Measurements from ENCODE around the gene SNRPD3. TPM values are rescaled to one million over a fixed set of nuclear protein-coding genes. Genes with fewer than 3 reads are reported as not detected.
A peak's percentile ranks its signal among the peaks of the same experiment; 100 is the strongest.

Gene SNRPD3
- total and polyA plus RNA-seq, 8 donors = 75.6 to 153 (median 115) TPM

- Histone ChIP-seq H3K36me3 (peaks cover 52 to 88% (median 81%) of the 10 kb centered on the region in 4 donors), H3K27me3 (no peaks in the 10 kb centered on the region), H3K9me3 (no peaks in the 10 kb centered on the region), H3K4me1 (peaks cover 33 to 56% (median 50%) of the 10 kb centered on the region in 4 donors), H3K27ac (peak overlapping the region in 4 of 5 donors; percentile 16 to 74 (median 66)), H3K4me3 (no peak overlapping the region)
- WGBS, 5 donors = 57 to 73% (median 62%) methylated on average over 3 to 6 of the region's 6 CpGs
- intact Hi-C loops (cut with DNase I; ENCODE audit: low total_unique reads) = no loop called here
- DNase-seq = no peak
- no peak for TF ChIP-seq EP300 (IDR thresholded peaks at IDR 0.05)
- TF ChIP-seq, protein P1, sequence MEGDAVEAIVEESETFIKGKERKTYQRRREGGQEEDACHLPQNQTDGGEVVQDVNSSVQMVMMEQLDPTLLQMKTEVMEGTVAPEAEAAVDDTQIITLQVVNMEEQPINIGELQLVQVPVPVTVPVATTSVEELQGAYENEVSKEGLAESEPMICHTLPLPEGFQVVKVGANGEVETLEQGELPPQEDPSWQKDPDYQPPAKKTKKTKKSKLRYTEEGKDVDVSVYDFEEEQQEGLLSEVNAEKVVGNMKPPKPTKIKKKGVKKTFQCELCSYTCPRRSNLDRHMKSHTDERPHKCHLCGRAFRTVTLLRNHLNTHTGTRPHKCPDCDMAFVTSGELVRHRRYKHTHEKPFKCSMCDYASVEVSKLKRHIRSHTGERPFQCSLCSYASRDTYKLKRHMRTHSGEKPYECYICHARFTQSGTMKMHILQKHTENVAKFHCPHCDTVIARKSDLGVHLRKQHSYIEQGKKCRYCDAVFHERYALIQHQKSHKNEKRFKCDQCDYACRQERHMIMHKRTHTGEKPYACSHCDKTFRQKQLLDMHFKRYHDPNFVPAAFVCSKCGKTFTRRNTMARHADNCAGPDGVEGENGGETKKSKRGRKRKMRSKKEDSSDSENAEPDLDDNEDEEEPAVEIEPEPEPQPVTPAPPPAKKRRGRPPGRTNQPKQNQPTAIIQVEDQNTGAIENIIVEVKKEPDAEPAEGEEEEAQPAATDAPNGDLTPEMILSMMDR (IDR thresholded peaks at IDR 0.05) = no peak
- no peak for TF ChIP-seq POLR2AphosphoS5 (IDR thresholded peaks at IDR 0.05)
- TF ChIP-seq POLR2A (IDR thresholded peaks at IDR 0.05) = no peak
These were observed 13.9 kb upstream of the SNRPD3 start for GRCh38 chr22:24541681-24542515.

DNA sequence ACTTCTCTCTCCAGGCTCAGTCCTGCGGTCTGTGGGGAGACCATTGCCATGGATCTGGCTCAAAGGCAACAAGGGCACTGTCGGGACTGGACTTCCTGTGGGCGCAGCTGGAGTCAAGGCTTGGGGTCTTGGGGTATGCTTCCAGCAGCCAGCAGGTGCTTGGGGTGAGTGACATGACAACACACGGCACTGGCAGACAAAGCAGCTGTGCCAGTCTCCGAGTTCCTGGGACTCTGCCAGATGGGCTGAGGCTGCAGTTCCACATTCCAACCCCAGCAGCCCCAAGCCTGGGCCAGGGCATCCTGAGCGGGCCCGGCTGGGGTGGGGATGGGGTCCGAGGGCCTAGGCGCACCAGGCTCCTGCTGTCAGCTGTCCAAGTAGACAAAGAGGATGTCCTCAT lies 13.2 kb upstream of the SNRPD3 start:
- H3K9me3 ChIP-seq = no peaks in the 10 kb centered on the region
- peaks cover 59 to 91% (median 89%) of the 10 kb centered on the region in 4 donors for H3K36me3 ChIP-seq
- TF ChIP-seq POLR2AphosphoS5 (IDR thresholded peaks at IDR 0.05) (no peak), POLR2A (IDR thresholded peaks at IDR 0.05) (no peak), EP300 (IDR thresholded peaks at IDR 0.05) (no peak)
- TF ChIP-seq, protein P1 (IDR thresholded peaks at IDR 0.05) = no peak
- WGBS, 5 donors = 29 to 51% (median 40%) methylated on average over 8 to 9 of the region's 9 CpGs; no CpG with 5 or more reads in 1 of the 5 donors
- no peak overlapping the region for H3K4me3 ChIP-seq
- H3K27ac ChIP-seq = peak overlapping the region in 4 of 5 donors; percentile 16 to 74 (median 66)
- no peaks in the 10 kb centered on the region for H3K27me3 ChIP-seq
- intact Hi-C loops (cut with DNase I; ENCODE audit: low total_unique reads) = no loop called here
- peak in 1 of 2 donors; percentile 83 for DNase-seq
- peaks cover 33 to 63% (median 52%) of the 10 kb centered on the region in 4 donors for H3K4me1 ChIP-seq

- 37 to 70% (median 44%) methylated on average over 7 of the region's 7 CpGs for WGBS, 5 donors
- TF ChIP-seq EP300 (IDR thresholded peaks at IDR 0.05) (no peak), POLR2AphosphoS5 (IDR thresholded peaks at IDR 0.05) (no peak), POLR2A (IDR thresholded peaks at IDR 0.05) (no peak)
- TF ChIP-seq, protein P1 (IDR thresholded peaks at IDR 0.05) = no peak
- H3K27ac ChIP-seq = peak overlapping the region in 4 of 5 donors; percentile 16 to 74 (median 66)
- peak in 1 of 2 donors; percentile 39 for DNase-seq
- H3K9me3 ChIP-seq = no peaks in the 10 kb centered on the region
- intact Hi-C loops (cut with DNase I; ENCODE audit: low total_unique reads) = no loop called here
- H3K27me3 ChIP-seq = no peaks in the 10 kb centered on the region
- no peak overlapping the region for H3K4me3 ChIP-seq
- H3K36me3 ChIP-seq = peaks cover 65 to 96% (median 91%) of the 10 kb centered on the region in 4 donors
- H3K4me1 ChIP-seq = peaks cover 33 to 66% (median 52%) of the 10 kb centered on the region in 4 donors
These were observed 12.6 kb upstream of the SNRPD3 start for GRCh38 chr22:24543185-24543601.

- no peak for DNase-seq
- Histone ChIP-seq H3K27me3 (no peaks in the 10 kb centered on the region), H3K36me3 (peaks cover 69 to 97% (median 93%) of the 10 kb centered on the region in 4 donors), H3K27ac (peak overlapping the region; percentile 16 to 74 (median 57)), H3K4me3 (no peak overlapping the region), H3K4me1 (peaks cover 35 to 70% (median 55%) of the 10 kb centered on the region in 4 donors), H3K9me3 (no peaks in the 10 kb centered on the region)
- intact Hi-C loops (cut with DNase I; ENCODE audit: low total_unique reads) = no loop called here
- WGBS, 5 donors = 78 to 89% (median 82%) methylated on average over 10 to 11 of the region's 11 CpGs
- TF ChIP-seq POLR2AphosphoS5 (IDR thresholded peaks at IDR 0.05) (no peak), EP300 (IDR thresholded peaks at IDR 0.05) (no peak), POLR2A (IDR thresholded peaks at IDR 0.05) (no peak)
- TF ChIP-seq, protein P1 (IDR thresholded peaks at IDR 0.05) = no peak
These were observed 12.0 kb upstream of the SNRPD3 start for GRCh38 chr22:24543679-24544243.

All from stomach (tissue), 9 donors.